ENCODE results near the gene ORC2.

ORC2 gene

DNA sequence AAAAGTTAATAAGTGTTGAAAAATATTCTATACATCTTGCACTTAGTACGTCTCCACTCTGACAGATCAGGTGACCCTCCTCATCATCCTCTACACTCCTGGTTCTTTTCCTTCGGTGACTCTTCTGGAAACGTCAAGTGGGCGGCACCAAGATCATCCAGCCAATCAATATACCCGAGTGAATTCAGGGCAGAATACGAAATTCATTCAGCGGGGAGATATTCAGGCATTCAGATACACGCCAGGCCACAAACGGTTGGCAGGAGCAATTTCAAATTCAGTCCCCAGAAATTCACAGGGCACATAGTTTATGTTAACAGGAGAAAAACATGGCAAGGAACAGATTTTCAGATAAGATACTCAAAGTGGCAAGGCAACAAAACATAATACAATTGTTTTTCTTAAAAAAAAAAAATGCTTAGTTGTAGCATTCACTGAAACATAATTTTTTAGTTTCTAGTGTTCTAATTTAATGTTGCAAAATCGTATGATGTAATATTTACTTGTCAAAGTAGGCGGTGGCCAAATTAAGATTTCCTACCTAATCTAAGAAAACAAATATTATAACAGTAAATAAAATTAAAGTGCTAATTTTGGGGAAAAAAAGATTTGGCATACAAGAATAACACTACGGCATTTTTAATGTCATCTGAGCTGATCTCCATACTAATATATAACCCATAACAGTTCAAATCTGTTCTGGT, 103.2 kb downstream of the ORC2 start:
- DNase-seq, result no peak
